ENCODE results near the gene HDAC4.

HDAC4 gene

GRCh38 chr2:239382384-239382880 is 18.4 kb downstream of the HDAC4 start:
- ChIA-PET CTCF (no interaction called here), POLR2A (no interaction called here)
- no peak for DNase-seq (ENCODE audit: extremely low spot score)
- TF ChIP-seq BHLHE40 (IDR thresholded peaks at IDR 0.05; ENCODE audit: borderline replicate concordance) = no peak
- TF ChIP-seq L3MBTL2 (conservative IDR thresholded peaks at IDR 0.05) = no peak
- TF ChIP-seq LEF1 (IDR thresholded peaks at IDR 0.05; ENCODE audit: borderline replicate concordance) = no peak

GRCh38 chr2:239381709-239382134 is 19.1 kb downstream of the HDAC4 start:
- DNase-seq (ENCODE audit: extremely low spot score) = no peak
- no peak for TF ChIP-seq BHLHE40 (IDR thresholded peaks at IDR 0.05; ENCODE audit: borderline replicate concordance)
- TF ChIP-seq HDGF (IDR thresholded peaks at IDR 0.05; ENCODE audit: borderline replicate concordance) = no peak
- no peak for TF ChIP-seq SP1 (IDR thresholded peaks at IDR 0.05)
- TF ChIP-seq TARDBP (IDR thresholded peaks at IDR 0.05) = no peak
- TF ChIP-seq FOXM1 (IDR thresholded peaks at IDR 0.05; ENCODE audit: borderline replicate concordance) = no peak
- TF ChIP-seq FOXK2 (IDR thresholded peaks at IDR 0.05) = no peak
- no peak for TF ChIP-seq PKNOX1 (IDR thresholded peaks at IDR 0.05)
- no peak for TF ChIP-seq SUZ12 (IDR thresholded peaks at IDR 0.05)
- no peak for TF ChIP-seq CTBP1 (IDR thresholded peaks at IDR 0.05; ENCODE audit: borderline replicate concordance)
- TF ChIP-seq ARNT (IDR thresholded peaks at IDR 0.05) = no peak
- TF ChIP-seq FOXA1 (IDR thresholded peaks at IDR 0.05) = no peak
- TF ChIP-seq L3MBTL2 (conservative IDR thresholded peaks at IDR 0.05) = no peak
- no peak for TF ChIP-seq NFRKB (IDR thresholded peaks at IDR 0.05)
- no peak for TF ChIP-seq ELF4 (IDR thresholded peaks at IDR 0.05)
- ChIA-PET CTCF (no interaction called here), POLR2A (no interaction called here)

- POLR2A ChIA-PET = no interaction called here
- CTCF ChIA-PET = no interaction called here
- TF ChIP-seq PKNOX1 (IDR thresholded peaks at IDR 0.05) (no peak), FOXK2 (IDR thresholded peaks at IDR 0.05) (no peak), CTBP1 (IDR thresholded peaks at IDR 0.05; ENCODE audit: borderline replicate concordance) (no peak), NFRKB (IDR thresholded peaks at IDR 0.05) (no peak), L3MBTL2 (conservative IDR thresholded peaks at IDR 0.05) (no peak), ARNT (IDR thresholded peaks at IDR 0.05) (no peak), LEF1 (IDR thresholded peaks at IDR 0.05; ENCODE audit: borderline replicate concordance) (no peak), TARDBP (IDR thresholded peaks at IDR 0.05) (no peak), HDGF (IDR thresholded peaks at IDR 0.05; ENCODE audit: borderline replicate concordance) (no peak), FOXA1 (IDR thresholded peaks at IDR 0.05) (no peak), SUZ12 (IDR thresholded peaks at IDR 0.05) (no peak), FOXM1 (IDR thresholded peaks at IDR 0.05; ENCODE audit: borderline replicate concordance) (no peak), ELF4 (IDR thresholded peaks at IDR 0.05) (no peak), ZNF384 (IDR thresholded peaks at IDR 0.05) (no peak), SP1 (IDR thresholded peaks at IDR 0.05) (no peak)
- DNase-seq (ENCODE audit: extremely low spot score) = no peak
These were observed 19.8 kb downstream of the HDAC4 start for GRCh38 chr2:239380831-239381708.

- ChIA-PET CTCF (interaction anchor here (0.6 kb wide), 1 partner anchor 26 kb away, joined by 3 read pairs; no protein-coding TSS in a partner anchor), POLR2A (no interaction called here)
- TF ChIP-seq L3MBTL2 (conservative IDR thresholded peaks at IDR 0.05) = no peak
- TF ChIP-seq SUZ12 (IDR thresholded peaks at IDR 0.05) = no peak
- no peak for TF ChIP-seq ARNT (IDR thresholded peaks at IDR 0.05)
- no peak for TF ChIP-seq FOXK2 (IDR thresholded peaks at IDR 0.05)
- no peak for TF ChIP-seq TARDBP (IDR thresholded peaks at IDR 0.05)
- no peak for TF ChIP-seq NFRKB (IDR thresholded peaks at IDR 0.05)
- TF ChIP-seq HDGF (IDR thresholded peaks at IDR 0.05; ENCODE audit: borderline replicate concordance) = no peak
- TF ChIP-seq LEF1 (IDR thresholded peaks at IDR 0.05; ENCODE audit: borderline replicate concordance) = no peak
- no peak for TF ChIP-seq FOXA1 (IDR thresholded peaks at IDR 0.05)
- no peak for TF ChIP-seq CTBP1 (IDR thresholded peaks at IDR 0.05; ENCODE audit: borderline replicate concordance)
- TF ChIP-seq BHLHE40 (IDR thresholded peaks at IDR 0.05; ENCODE audit: borderline replicate concordance) = no peak
- no peak for TF ChIP-seq ZNF384 (IDR thresholded peaks at IDR 0.05)
- TF ChIP-seq FOXM1 (IDR thresholded peaks at IDR 0.05; ENCODE audit: borderline replicate concordance) = no peak
- TF ChIP-seq SP1 (IDR thresholded peaks at IDR 0.05) = no peak
- TF ChIP-seq ELF4 (IDR thresholded peaks at IDR 0.05) = no peak
- TF ChIP-seq PKNOX1 (IDR thresholded peaks at IDR 0.05) = no peak
- no peak for DNase-seq (ENCODE audit: extremely low spot score)
These were observed 21.1 kb downstream of the HDAC4 start for GRCh38 chr2:239379641-239380170.

- DNase-seq (ENCODE audit: extremely low spot score) = no peak
- ChIA-PET POLR2A (no interaction called here), CTCF (no interaction called here)
- TF ChIP-seq LEF1 (IDR thresholded peaks at IDR 0.05; ENCODE audit: borderline replicate concordance) (no peak), BHLHE40 (IDR thresholded peaks at IDR 0.05; ENCODE audit: borderline replicate concordance) (no peak), CTBP1 (IDR thresholded peaks at IDR 0.05; ENCODE audit: borderline replicate concordance) (no peak), FOXA1 (IDR thresholded peaks at IDR 0.05) (no peak), SUZ12 (IDR thresholded peaks at IDR 0.05) (no peak), ZNF384 (IDR thresholded peaks at IDR 0.05) (no peak), HDGF (IDR thresholded peaks at IDR 0.05; ENCODE audit: borderline replicate concordance) (no peak), PKNOX1 (IDR thresholded peaks at IDR 0.05) (no peak), L3MBTL2 (conservative IDR thresholded peaks at IDR 0.05) (no peak), FOXM1 (IDR thresholded peaks at IDR 0.05; ENCODE audit: borderline replicate concordance) (no peak), SP1 (IDR thresholded peaks at IDR 0.05) (no peak)
These were observed 21.7 kb downstream of the HDAC4 start for GRCh38 chr2:239378918-239379640.

Data from HEK293T (cell line).